H9 (cell line): ENCODE measurements around the gene PLAAT3. TPM values are rescaled to one million over a fixed set of nuclear protein-coding genes. Genes with fewer than 3 reads are reported as not detected.

Experiments used
- DNase-seq: peaks from one replicate; pipeline ENCODE4 v3.0.0-alpha.2; 2017
- H2AFZ ChIP-seq: one replicate; pipeline ENCODE4 v1.6.1; 2013; ENCODE audit warnings: mild to moderate bottlenecking, low read length, control low read depth, moderate library complexity
- H2AK5ac ChIP-seq: 2 replicates; pipeline ENCODE4 v1.6.1; 2013; ENCODE audit warnings: low read length, control low read depth, mixed read lengths; ENCODE audit not compliant: insufficient read length
- H2BK120ac ChIP-seq: one replicate; pipeline ENCODE4 v1.6.1; 2013; ENCODE audit warnings: low read depth, mild to moderate bottlenecking, low read length, control low read depth, inconsistent platforms; ENCODE audit not compliant: poor library complexity, severe bottlenecking
- H2BK12ac ChIP-seq: 2 replicates; pipeline ENCODE4 v1.6.1; 2013; ENCODE audit warnings: low read length, control low read depth, mixed read lengths, low read depth; ENCODE audit not compliant: insufficient read length
- H2BK15ac ChIP-seq: 2 replicates; pipeline ENCODE4 v1.6.1; 2013; ENCODE audit warnings: low read depth, low read length, control low read depth
- H2BK20ac ChIP-seq: one replicate; pipeline ENCODE4 v1.6.1; 2013; ENCODE audit warnings: low read depth, mild to moderate bottlenecking, low read length, control low read depth, inconsistent platforms; ENCODE audit not compliant: poor library complexity, severe bottlenecking
- H2BK5ac ChIP-seq: 2 replicates; pipeline ENCODE4 v1.6.1; 2013; ENCODE audit warnings: low read length, control low read depth, mixed read lengths; ENCODE audit not compliant: insufficient read length
- H3K14ac ChIP-seq: 2 replicates; pipeline ENCODE4 v1.6.1; 2013; ENCODE audit warnings: low read length, control low read depth; ENCODE audit not compliant: insufficient read depth
- H3K18ac ChIP-seq: 2 replicates; pipeline ENCODE4 v1.6.1; 2013; ENCODE audit warnings: low read depth, mild to moderate bottlenecking, mixed read lengths, low read length, control low read depth; ENCODE audit not compliant: insufficient read length
- H3K23ac ChIP-seq: 2 replicates; pipeline ENCODE4 v1.6.1; 2013; ENCODE audit warnings: low read length, control low read depth, mixed read lengths, low read depth; ENCODE audit not compliant: insufficient read length
- H3K23me2 ChIP-seq: 2 replicates; pipeline ENCODE4 v1.6.1; 2013; ENCODE audit warnings: low read depth, mild to moderate bottlenecking, mixed read lengths, low read length, control low read depth; ENCODE audit not compliant: insufficient read length, poor library complexity, severe bottlenecking
- H3K27ac ChIP-seq: 2 replicates; pipeline ENCODE4 v1.5.1; 2013; ENCODE audit warnings: low read length, control low read depth, mixed read lengths, low read depth; ENCODE audit not compliant: insufficient read length
- H3K27me3 ChIP-seq: 2 replicates; pipeline ENCODE4 v1.6.1; 2013; ENCODE audit warnings: low read length, control low read depth, inconsistent platforms; ENCODE audit not compliant: insufficient read depth
- H3K4ac ChIP-seq: 2 replicates; pipeline ENCODE4 v1.6.1; 2013; ENCODE audit warnings: low read depth, mild to moderate bottlenecking, control low read depth, inconsistent platforms, low read length, moderate library complexity
- H3K4me1 ChIP-seq: 2 replicates; pipeline ENCODE4 v1.6.1; 2013; ENCODE audit warnings: low read length, control low read depth, inconsistent platforms; ENCODE audit not compliant: insufficient read depth
- H3K4me2 ChIP-seq: 2 replicates; pipeline ENCODE4 v1.6.1; 2013; ENCODE audit warnings: low read length, control low read depth, mixed read lengths; ENCODE audit not compliant: insufficient read length, insufficient read depth
- H3K56ac ChIP-seq: 2 replicates; pipeline ENCODE4 v1.6.1; 2013; ENCODE audit warnings: low read depth, mild to moderate bottlenecking, mixed read lengths, low read length, control low read depth; ENCODE audit not compliant: insufficient read length
- H3K79me1 ChIP-seq: 2 replicates; pipeline ENCODE4 v1.6.1; 2013; ENCODE audit warnings: low read depth, mild to moderate bottlenecking, moderate library complexity, low read length, control low read depth, inconsistent platforms; ENCODE audit not compliant: insufficient read depth, poor library complexity, severe bottlenecking
- H3K79me2 ChIP-seq: 2 replicates; pipeline ENCODE4 v1.6.1; 2013; ENCODE audit warnings: low read length, control low read depth, inconsistent platforms; ENCODE audit not compliant: insufficient read depth
- H3K9ac ChIP-seq: 2 replicates; pipeline ENCODE4 v1.6.1; 2013; ENCODE audit warnings: low read length, control low read depth, mixed read lengths; ENCODE audit not compliant: insufficient read length; ENCODE audit errors: extremely low read depth
- H3K9me3 ChIP-seq: one replicate; pipeline ENCODE4 v1.6.1; 2013; ENCODE audit warnings: low read depth, low read length, inconsistent platforms; ENCODE audit not compliant: control insufficient read depth
- H3T11ph ChIP-seq: one replicate; pipeline ENCODE4 v1.6.1; 2013; ENCODE audit warnings: mild to moderate bottlenecking, low read length, control low read depth, inconsistent platforms
- H4K20me1 ChIP-seq: one replicate; pipeline ENCODE4 v1.6.1; 2013; ENCODE audit not compliant: control insufficient read depth, insufficient read length, insufficient read depth
- H4K5ac ChIP-seq: 2 replicates; pipeline ENCODE4 v1.6.1; 2013; ENCODE audit warnings: low read depth, mild to moderate bottlenecking, mixed read lengths, low read length, control low read depth; ENCODE audit not compliant: insufficient read length
- H4K8ac ChIP-seq: replicated peaks from 2 replicates; pipeline ENCODE4 v1.6.1; 2013; ENCODE audit warnings: low read length, control low read depth, mixed read lengths, low read depth; ENCODE audit not compliant: insufficient read length
- H4K91ac ChIP-seq: 2 replicates; pipeline ENCODE4 v1.6.1; 2013; ENCODE audit warnings: low read depth, mild to moderate bottlenecking, moderate library complexity, mixed read lengths, low read length, control low read depth; ENCODE audit not compliant: insufficient read length
- H3K27ac Mint-ChIP-seq, 3 experiments: 2 replicates in 2 of 3; 3 replicates in 1 of 3; pipeline ENCODE4 v1.8.0; 2020 to 2021; ENCODE audit warnings: mixed read lengths in 3 of 3, mild to moderate bottlenecking in 1 of 3, moderate library complexity in 1 of 3
- H3K27me3 Mint-ChIP-seq: 2 replicates; pipeline ENCODE4 v1.8.0; 2021; ENCODE audit warnings: low read depth, mild to moderate bottlenecking, moderate library complexity, mixed read lengths
- H3K36me3 Mint-ChIP-seq, 3 experiments: 2 replicates in 2 of 3; 3 replicates in 1 of 3; pipeline ENCODE4 v1.8.0; 2020 to 2021; ENCODE audit warnings: low read depth in 3 of 3, mixed read lengths in 3 of 3; ENCODE audit not compliant: insufficient read depth in 1 of 3
- H3K4me1 Mint-ChIP-seq, 2 experiments: 2 replicates each; pipeline ENCODE4 v1.8.0; 2020; ENCODE audit warnings: mixed read lengths in 2 of 2
- H3K4me3 Mint-ChIP-seq, 2 experiments: 2 replicates in 1 of 2; 3 replicates in 1 of 2; pipeline ENCODE4 v1.8.0; 2020 to 2021; ENCODE audit warnings: mild to moderate bottlenecking in 2 of 2, mixed read lengths in 2 of 2, moderate library complexity in 1 of 2
- H3K9me3 Mint-ChIP-seq, 2 experiments: 2 replicates in 1 of 2; 3 replicates in 1 of 2; pipeline ENCODE4 v1.8.0; 2020; ENCODE audit warnings: mild to moderate bottlenecking in 2 of 2, mixed read lengths in 2 of 2, moderate library complexity in 1 of 2
- WGBS: extraction: QIAGEN DNeasy Blood & Tissue Kit; methylation state at CpG from one replicate; pipeline ENCODE4 v1.1.7; 2013; ENCODE audit warnings: missing lambda C conversion rate, low lambda C conversion rate, mixed read lengths; ENCODE audit not compliant: insufficient read length; ENCODE audit errors: extremely low coverage; 5-methylcytosine and 5-hydroxymethylcytosine counted together
- total RNA-seq: library from RNA; stranded (reverse); gene quantifications from 2 replicates; pipeline ENCODE4 v1.2.1, GENCODE V29; 2021
- TF ChIP-seq, protein P1 (sequence below): fragments of 200-600 bp; sonication (generic); conservative IDR thresholded peaks from 3 replicates; pipeline ENCODE4 v1.8.0; 2021; ENCODE audit warnings: antibody characterized with exemption, mild to moderate bottlenecking

Gene PLAAT3
- total RNA-seq, 1 experiment from 2014 or later, result 188 TPM

DNA sequence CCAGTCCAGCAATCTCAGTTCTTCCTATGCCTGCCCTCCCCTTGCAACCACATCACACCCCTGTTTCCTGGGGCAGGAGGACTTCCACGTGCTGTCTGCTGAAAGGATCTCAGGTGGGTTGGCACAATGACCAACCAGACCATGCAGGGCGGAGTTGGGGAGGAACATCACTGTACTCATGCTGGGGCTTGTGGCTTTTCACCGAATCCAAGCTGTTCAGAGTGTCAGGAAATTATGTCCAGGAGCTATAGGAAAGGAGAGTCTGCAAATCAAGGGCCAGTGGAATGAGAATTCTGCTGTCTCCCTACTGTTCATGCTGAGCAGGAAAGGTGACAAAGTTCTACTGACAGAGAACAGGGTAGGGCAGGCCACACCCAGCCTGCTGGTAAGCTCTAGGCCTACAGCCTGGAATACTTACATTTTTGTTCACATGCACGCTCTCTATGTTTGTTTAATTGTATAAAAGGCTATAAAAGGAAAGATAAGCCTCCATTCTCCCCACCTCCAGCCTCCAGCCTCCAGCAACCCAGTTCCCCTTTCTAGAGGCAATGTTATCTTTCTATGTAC, 49.4 kb downstream of the PLAAT3 start:
- no peak overlapping the region for H3T11ph ChIP-seq
- H3K36me3 Mint-ChIP-seq, result no peaks in the 10 kb centered on the region; a peak in 1 of 7 replicates
- H3K4ac ChIP-seq, result no peak overlapping the region
- no peak overlapping the region for H3K56ac ChIP-seq
- H3K23me2 ChIP-seq, result no peaks in the 10 kb centered on the region
- H2BK20ac ChIP-seq, result no peak overlapping the region
- no peak overlapping the region for H4K8ac ChIP-seq
- H3K27me3 Mint-ChIP-seq, result peaks cover 3% of the 10 kb centered on the region
- no peak overlapping the region for H3K4me2 ChIP-seq
- no peak overlapping the region for H2AFZ ChIP-seq
- H3K27me3 ChIP-seq, result no peaks in the 10 kb centered on the region
- peaks cover 3% of the 10 kb centered on the region; the same call in 1 of the 2 replicates for H3K4me1 ChIP-seq
- H2BK15ac ChIP-seq, result no peak overlapping the region
- no peak overlapping the region for H2BK5ac ChIP-seq
- TF ChIP-seq, protein P1, sequence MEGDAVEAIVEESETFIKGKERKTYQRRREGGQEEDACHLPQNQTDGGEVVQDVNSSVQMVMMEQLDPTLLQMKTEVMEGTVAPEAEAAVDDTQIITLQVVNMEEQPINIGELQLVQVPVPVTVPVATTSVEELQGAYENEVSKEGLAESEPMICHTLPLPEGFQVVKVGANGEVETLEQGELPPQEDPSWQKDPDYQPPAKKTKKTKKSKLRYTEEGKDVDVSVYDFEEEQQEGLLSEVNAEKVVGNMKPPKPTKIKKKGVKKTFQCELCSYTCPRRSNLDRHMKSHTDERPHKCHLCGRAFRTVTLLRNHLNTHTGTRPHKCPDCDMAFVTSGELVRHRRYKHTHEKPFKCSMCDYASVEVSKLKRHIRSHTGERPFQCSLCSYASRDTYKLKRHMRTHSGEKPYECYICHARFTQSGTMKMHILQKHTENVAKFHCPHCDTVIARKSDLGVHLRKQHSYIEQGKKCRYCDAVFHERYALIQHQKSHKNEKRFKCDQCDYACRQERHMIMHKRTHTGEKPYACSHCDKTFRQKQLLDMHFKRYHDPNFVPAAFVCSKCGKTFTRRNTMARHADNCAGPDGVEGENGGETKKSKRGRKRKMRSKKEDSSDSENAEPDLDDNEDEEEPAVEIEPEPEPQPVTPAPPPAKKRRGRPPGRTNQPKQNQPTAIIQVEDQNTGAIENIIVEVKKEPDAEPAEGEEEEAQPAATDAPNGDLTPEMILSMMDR, result no peak
- H3K9me3 ChIP-seq, result no peaks in the 10 kb centered on the region
- no peak overlapping the region for H4K91ac ChIP-seq
- H3K79me1 ChIP-seq, result no peaks in the 10 kb centered on the region
- no peak overlapping the region for H3K23ac ChIP-seq
- H3K79me2 ChIP-seq, result no peaks in the 10 kb centered on the region
- no peak for DNase-seq
- H3K27ac Mint-ChIP-seq, result peak overlapping the region in 1 of 3 experiments; percentile 83; a peak in 1 of 7 replicates
- no peak overlapping the region for H2BK12ac ChIP-seq
- H3K4me3 Mint-ChIP-seq, result no peak overlapping the region
- no peak overlapping the region for H3K18ac ChIP-seq
- no peak overlapping the region for H3K27ac ChIP-seq
- no peak overlapping the region for H4K5ac ChIP-seq
- peaks cover 0 to 1% of the 10 kb centered on the region in 2 experiments; a peak in 1 of 5 replicates for H3K9me3 Mint-ChIP-seq
- H3K9ac ChIP-seq, result no peak overlapping the region
- H4K20me1 ChIP-seq, result no peaks in the 10 kb centered on the region
- WGBS, result no CpG with 5 or more reads among the region's 4 CpGs
- no peak overlapping the region for H2BK120ac ChIP-seq
- no peak overlapping the region for H3K14ac ChIP-seq
- H2AK5ac ChIP-seq, result no peak overlapping the region
- H3K4me1 Mint-ChIP-seq, result peaks cover 17 to 38% of the 10 kb centered on the region in 2 experiments
